CD1c-positive myeloid dendritic cell (primary cell): ENCODE results near the gene ART1.
"Not testable (repeated sequence)": the region's sequence is repeated elsewhere in the genome, so short reads cannot be mapped to it uniquely, and the experiment has no call there.

Source experiments
- DNase-seq: peaks from one replicate; pipeline ENCODE4 v3.0.0-alpha.2; 2016; ENCODE audit errors: extremely low spot score

The ART1 gene

DNA sequence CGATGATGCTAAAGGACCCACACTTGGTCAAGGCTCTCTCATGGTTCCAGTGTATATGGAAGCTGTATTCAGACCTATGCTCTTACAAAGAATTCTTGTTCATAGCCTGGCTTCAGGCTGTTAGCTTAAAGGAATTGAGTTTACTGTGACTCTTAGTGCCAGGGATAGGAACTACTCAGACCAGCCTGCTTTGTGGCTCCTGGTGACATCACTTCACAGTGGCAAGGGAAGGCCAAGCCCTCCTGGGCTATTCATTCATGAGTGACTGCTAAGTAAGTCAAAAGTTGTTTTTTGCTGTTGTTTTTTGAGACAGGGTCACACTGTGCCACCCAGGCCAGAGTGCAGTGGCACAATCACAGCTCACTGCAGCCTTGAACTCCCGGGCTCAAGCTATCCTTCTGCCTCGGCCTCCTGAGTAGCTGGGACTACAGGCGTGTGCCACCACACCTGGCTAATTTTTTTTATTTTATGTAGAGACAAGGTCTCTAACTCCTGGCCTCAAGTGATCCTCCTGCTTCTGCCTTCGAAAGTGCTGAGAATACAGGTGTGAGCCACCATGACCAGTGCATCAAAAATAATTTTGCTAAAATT is 12.8 kb upstream of the ART1 start:
- DNase-seq = no peak

DNA sequence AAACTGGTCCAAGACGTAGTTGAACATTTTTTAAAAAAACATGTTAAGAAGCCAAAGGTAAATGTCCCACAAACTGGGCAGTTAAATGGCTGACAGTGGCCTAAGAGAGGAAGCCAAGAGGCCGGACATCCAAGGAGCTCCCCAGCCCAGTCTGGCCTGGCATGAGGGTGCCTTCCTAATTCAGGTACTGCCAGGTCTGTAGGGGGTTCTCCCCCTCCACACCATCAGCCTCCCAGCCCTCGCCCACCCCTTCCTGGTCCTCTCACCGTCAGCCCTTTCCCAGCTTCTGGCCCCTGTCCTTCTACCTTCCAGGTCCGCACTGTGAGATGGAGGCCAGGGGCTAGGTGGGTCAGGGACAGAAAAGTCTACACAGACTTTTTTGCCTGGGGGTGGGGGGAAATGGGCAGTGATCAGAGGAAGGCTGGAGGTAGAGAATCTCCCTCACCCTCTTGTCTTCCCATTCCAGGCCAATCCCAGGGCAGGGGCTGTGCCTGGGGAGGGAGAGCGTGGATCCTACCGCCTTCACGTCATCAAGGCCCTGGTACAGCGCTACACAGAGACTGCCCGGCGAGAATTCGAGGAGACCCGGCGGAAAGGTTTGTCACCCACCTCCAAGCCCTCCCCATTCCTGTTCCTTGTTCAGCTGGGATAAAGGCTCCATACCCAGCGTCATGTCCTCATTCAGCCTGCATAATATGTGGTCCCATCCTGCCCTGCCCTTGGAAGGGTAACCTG is 9.1 kb upstream of the ART1 start:
- no peak for DNase-seq

DNA sequence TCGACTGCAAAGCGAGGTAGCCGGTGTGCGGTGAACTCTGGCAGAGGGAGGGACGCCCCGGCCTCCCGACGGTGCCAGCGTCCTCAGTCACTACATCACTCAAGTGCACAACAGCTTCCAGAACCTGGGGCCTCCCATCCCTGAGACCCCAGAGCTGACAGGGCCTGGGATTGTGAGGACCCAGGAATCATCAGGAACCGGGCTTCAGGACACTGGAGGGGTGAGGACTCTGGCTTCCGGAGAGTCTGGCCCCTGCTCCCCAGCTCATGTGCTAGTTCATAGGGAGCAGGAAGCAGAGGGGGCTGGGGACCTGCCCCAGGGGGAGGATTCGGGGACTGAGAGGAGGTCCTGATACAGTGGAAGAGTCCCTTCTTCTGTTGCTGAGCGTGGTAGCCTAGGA is 7.7 kb upstream of the ART1 start:
- no peak for DNase-seq

DNA sequence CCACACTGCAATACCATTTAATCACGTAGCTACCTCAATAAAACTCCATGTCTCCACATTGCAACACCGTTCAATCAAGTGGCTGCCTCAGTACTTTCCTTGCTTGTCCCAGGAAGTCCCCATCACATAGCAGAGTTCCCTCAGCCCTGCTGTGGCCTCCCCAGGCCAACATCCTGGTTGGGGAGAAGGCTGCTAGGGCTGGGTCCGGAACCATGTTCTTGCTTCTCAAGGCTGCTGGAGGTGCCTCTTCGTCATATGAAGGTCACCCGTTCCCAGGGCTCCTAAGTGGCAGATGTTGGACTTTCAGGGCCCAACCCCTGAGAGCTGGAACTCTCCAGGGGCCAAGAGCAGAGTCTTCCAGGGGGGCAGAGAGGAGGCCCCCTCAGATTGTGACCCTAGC is 6.4 kb upstream of the ART1 start:
- no peak for DNase-seq

- DNase-seq = no peak
These were observed 5.1 kb upstream of the ART1 start for GRCh38 chr11:3639841-3640240.

DNA sequence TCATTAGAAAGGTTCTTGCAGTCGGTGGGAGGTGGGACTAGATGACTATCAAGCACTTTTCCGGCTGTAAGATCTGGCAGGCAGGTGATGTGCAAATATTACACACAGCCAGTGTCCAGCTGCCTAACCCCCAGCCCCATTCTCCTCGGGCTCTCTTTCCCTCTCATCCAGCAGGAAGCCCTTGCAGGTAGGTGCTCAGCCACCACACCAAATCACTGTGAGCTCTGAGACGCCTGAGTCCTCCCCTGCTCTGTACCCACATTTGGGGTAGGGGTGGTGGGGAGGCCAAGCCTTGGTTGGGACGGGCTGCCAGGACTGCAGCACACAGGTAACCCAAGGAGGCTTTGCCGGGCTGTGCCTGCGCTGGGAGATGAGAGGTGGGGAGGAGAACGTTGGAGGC is 3.7 kb upstream of the ART1 start:
- DNase-seq = no peak

DNA sequence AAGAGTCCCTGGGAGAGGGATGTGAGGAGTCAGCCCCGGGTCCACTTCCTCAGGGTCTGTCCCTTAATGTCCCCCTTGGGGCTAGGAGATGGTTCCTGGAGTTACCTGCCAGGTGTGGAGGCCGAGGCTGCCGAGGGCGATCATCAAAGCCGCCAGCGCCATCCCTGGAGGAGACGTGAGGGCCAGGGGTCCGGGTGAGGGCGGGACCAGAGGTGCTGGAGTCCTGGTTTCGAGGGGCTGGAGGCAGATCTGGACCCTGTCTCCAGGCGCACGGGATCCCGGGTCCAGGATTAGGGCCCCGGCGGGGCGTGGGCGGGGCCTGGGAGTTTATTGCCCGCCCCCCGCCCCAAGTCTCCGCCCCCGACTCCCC is 3.2 kb upstream of the ART1 start, which contains the start of gene ART5:
Gene ART5, minus strand, starts transcription at position 292 of the 370 bp plus-strand sequence. Its CDS starts 130 bp downstream, at position 162.
- no peak for DNase-seq

DNA sequence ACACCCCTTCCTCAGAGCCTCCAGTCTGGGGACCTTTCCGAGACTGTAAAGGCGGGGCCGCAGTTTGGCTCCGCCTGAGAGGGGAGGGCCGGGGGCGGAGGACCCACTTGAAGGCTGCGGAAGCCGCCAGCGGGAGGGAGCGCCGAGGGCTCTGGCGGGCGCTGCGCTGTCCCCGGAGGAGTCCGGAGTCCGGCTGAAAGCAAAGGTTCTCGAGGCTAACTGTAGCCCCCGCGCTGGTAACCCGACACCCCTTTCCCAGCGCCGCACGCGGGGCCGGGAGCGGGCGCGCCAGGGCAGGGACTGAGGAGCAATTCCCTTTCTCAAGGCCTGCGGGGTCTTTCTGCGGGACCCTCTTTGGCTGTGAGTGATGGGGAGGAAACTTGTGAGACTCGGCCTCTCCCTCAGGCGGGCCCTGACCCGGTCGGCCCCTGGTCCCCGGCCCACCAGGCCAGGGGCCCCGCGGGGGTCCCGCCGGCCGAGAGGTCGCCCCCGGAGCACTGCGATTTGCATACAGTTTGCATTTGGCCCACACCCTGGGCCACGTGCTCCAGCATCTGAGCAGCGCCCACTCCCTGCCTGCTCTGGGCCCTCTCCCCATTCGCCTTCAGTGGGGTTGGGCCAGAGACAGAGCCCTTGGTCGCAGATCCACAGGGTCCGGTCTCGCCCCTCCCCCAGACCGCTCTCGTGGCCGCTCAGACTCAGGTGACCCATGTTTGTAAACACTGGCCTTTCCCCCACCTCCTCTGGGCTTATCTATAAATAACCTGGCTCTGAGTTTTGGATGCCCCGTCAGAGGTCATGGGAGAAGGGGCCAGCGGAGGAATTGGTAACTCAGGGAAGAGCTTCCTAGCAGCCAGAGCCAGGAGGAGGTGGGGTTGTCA is 2.6 kb upstream of the ART1 start:
- DNase-seq = peak; percentile 75

DNA sequence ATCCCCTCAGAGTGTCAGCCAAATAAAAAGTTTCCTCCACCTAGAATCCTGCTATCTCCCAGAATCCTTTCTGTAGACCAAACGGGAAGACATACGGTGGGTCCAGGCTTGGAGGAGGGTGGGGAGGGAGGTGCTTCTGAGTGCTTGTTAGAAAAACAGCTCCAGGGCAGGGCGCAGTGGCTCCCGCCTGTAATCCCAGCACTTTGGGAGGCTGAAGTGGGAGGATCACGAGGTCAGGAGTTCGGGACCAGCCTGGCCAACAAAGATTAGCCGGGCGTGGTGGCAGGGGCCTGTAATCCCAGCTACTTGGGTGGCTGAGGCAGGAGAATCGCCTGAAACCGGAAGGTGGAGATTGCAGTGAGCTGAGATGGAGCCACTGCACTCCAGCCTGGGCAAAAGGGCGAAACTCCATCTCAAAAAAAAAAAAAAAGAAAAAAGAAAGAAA is 1.8 kb upstream of the ART1 start:
- DNase-seq = not testable (repeated sequence)

DNA sequence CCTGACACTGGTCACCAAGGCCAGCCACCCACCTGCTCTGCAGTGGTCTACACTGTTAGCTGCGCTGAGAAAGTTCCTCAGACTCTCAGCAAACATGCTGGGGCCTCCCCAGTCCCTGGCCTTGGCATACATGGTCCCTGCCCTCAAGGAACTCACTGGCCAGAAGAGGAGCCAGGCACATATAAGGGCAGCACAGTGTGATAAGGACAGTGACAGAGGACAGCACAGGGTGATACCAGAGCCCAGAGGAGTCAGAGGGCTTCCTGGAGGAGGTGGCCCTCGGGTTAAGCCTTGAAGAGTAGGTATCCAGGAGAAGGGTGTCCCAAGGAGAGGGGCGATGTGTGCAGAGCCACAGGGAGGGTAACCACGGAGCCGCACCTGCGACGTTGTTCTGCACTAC is 624 bp downstream of the ART1 start:
- DNase-seq = no peak

DNA sequence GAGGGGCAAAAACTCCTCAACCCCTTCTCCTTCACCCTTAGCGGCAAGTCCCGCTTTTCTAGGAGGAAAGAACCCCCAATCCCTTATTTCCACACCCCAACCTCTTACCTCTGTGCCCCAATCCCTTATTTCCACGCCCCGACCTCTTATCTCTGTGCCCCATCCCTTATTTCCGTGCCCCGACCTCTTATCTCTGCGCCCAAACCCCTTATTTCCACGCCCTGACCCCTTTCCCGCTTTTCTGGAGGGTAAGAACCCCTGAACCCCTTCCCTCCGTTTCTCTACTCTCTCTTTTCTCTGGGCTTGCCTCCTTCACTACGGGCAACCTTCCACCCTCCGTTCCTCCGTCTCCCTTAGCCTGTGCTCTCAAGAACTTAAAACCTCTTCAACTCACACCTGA is 3.9 kb downstream of the ART1 start:
- DNase-seq = not testable (repeated sequence)

- not testable (repeated sequence) for DNase-seq
These were observed 4.4 kb downstream of the ART1 start for GRCh38 chr11:3649374-3649773.

GRCh38 chr11:3652514-3652913 is 7.6 kb downstream of the ART1 start:
- not testable (repeated sequence) for DNase-seq

- no peak for DNase-seq
These were observed 10.6 kb downstream of the ART1 start for GRCh38 chr11:3655547-3655946.

DNA sequence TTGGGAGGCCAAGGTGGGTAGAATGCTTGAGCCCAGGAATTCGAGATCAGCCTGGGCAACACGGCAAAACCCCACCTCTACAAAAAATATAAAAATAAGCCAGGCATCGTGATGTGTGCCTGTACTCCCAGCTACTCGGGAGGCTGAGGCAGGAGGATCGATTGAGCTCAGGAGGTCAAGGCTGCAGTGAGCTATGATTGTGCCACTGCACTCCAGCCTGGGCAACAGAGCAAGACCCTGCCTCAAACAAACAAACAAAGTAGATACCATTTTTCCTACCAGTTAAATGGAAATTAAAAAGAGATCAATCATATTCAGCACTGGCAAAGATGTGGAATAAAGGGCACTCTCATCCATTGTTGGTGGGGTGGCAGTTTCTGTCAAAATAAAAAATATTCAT is 12.4 kb downstream of the ART1 start:
- DNase-seq = not testable (repeated sequence)

DNA sequence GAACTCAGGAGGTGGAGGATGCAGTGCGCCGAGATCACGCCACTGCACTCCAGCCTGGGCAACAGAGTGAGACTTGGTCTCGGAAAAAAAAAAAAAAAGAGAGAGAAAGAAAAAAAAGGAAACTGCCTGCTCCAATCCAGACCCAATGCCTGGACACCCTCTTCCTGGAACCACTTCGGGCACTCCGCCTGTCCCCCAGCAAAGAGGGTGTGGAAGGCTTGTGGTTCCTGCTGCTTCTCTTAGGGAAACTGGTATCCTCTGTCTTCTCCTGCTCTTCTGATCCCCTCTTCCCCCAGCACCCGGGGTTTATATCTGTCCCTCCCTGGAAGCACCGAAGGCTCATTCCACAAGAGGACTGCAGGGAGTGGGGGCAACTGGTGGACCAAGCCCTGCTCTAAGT is 13.3 kb downstream of the ART1 start:
- DNase-seq = no peak

DNA sequence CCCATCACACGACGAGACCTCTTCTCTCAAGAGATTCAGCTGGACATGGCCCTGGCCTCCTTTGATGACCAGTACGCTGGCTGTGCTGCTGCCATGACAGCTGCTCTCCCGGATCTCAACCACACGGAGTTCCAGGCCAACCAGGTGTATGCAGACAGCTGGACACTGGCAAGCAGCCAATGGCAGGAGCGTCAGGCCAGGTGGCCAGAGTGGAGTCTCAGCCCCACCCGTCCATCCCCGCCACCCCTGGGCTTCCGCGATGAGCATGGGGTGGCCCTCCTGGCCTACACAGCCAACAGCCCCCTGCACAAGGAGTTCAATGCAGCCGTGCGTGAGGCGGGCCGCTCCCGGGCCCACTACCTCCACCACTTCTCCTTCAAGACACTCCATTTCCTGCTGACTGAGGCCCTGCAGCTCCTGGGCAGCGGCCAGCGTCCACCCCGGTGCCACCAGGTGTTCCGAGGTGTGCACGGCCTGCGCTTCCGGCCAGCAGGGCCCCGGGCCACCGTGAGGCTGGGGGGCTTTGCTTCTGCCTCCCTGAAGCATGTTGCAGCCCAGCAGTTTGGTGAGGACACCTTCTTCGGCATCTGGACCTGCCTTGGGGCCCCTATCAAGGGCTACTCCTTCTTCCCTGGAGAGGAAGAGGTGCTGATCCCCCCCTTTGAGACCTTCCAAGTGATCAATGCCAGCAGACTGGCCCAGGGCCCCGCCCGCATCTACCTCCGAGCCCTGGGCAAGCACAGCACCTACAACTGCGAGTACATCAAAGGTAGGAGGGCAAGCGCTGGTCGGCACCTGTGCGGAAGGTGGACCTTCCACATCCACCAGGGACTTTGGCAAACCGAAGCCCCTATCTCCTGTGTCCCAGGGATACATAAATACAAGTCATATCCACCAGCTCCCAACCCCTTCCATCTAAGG is 14.9 kb downstream of the ART1 start:
- no peak for DNase-seq

DNA sequence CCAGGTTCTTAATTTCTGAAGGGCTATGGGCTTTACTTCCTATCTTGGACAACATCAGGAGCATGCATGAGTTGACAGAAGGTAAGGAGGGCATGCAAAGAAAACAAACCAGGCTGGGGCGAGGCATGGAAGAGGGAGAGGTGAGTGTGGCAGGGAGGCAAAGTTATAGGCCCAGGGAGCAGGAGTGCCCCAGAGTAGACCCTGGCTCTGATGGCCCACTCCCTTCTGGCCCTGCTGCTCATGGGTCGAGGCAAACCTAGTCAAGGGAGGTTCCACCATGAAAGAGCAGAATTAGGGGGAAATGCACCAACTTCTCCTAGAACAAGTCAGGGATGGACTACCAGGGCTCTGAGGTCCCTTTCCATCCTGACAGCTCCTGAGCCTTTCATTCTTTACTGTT is 16.0 kb downstream of the ART1 start:
- DNase-seq = no peak

GRCh38 chr11:3662856-3663255 is 17.9 kb downstream of the ART1 start:
- no peak for DNase-seq

GRCh38 chr11:3664032-3664630 is 19.2 kb downstream of the ART1 start:
- no peak for DNase-seq
